Calu3 (cell line): ENCODE data around the gene CETN1. TPM values are rescaled to one million over a fixed set of nuclear protein-coding genes. Genes with fewer than 3 reads are reported as not detected.

Source experiments
- Bru-seq: library from RNA; stranded (reverse); fragments of 400-500 nt; gene quantifications from one replicate; lab custom pipeline; 2021; lab: Mats Ljungman, UMichigan
- BruChase-seq, 2 experiments: library from RNA; stranded (reverse); fragments of 400-500 nt; gene quantifications; one replicate each; lab custom pipeline; 2021; lab: Mats Ljungman, UMichigan
- BruUV-seq: library from RNA; stranded (reverse); fragments of 400-500 nt; replicated peaks from 2 replicates; lab custom pipeline; 2021; lab: Mats Ljungman, UMichigan
- CTCF ChIA-PET: fragments of 300-600 bp; sonication (Branson Sonifier 250); formaldehyde crosslinking; loops from one replicate; lab custom pipeline; 2022; ENCODE audit warnings: antibody characterized with exemption; lab: Charles Lee
- DNase-seq: peaks from one replicate; pipeline ENCODE4 v3.0.0; 2022
- H3K27ac Mint-ChIP-seq: one replicate; pipeline ENCODE4 v1.8.0; 2022; ENCODE audit warnings: mixed read lengths; ENCODE audit not compliant: unreplicated experiment
- H3K27me3 Mint-ChIP-seq: one replicate; pipeline ENCODE4 v1.8.0; 2022; ENCODE audit warnings: mixed read lengths; ENCODE audit not compliant: unreplicated experiment
- H3K36me3 Mint-ChIP-seq: one replicate; pipeline ENCODE4 v1.8.0; 2022; ENCODE audit warnings: mild to moderate bottlenecking, moderate library complexity, mixed read lengths; ENCODE audit not compliant: insufficient read depth, unreplicated experiment
- H3K4me1 Mint-ChIP-seq: one replicate; pipeline ENCODE4 v1.8.0; 2022; ENCODE audit warnings: mild to moderate bottlenecking, low read depth, mixed read lengths; ENCODE audit not compliant: unreplicated experiment
- H3K4me3 Mint-ChIP-seq: one replicate; pipeline ENCODE4 v1.8.0; 2022; ENCODE audit warnings: mild to moderate bottlenecking, low read depth, moderate library complexity, mixed read lengths; ENCODE audit not compliant: unreplicated experiment
- H3K9me3 Mint-ChIP-seq: one replicate; pipeline ENCODE4 v1.8.0; 2022; ENCODE audit warnings: low read depth, mixed read lengths; ENCODE audit not compliant: unreplicated experiment
- CTCF ChIP-seq: fragments of 200-600 bp; IDR thresholded peaks from one replicate; pipeline ENCODE4 v1.8.0; 2022; ENCODE audit warnings: antibody characterized with exemption; ENCODE audit not compliant: unreplicated experiment
- intact Hi-C: fragments of 100-400 bp; cut with micrococcal nuclease; formaldehyde crosslinking; loops from one replicate; pipeline ENCODE4 v1.10.0; 2022; ENCODE audit not compliant: unreplicated experiment
- long read RNA-seq: library from polyadenylated mRNA; stranded (forward); transcript quantifications from one replicate; pipeline ENCODE4 v2.0.0, GENCODE V29; 2022
- total RNA-seq: library from RNA; stranded (reverse); gene quantifications from 2 replicates; pipeline ENCODE4 v1.2.3, GENCODE V29; 2022

Gene CETN1
- total RNA-seq (not detected in 2 replicates), Bru-seq, nascent RNA (not detected), BruChase-seq, experiment 1, labeled RNA remaining after a 6-hour chase (not detected), BruChase-seq, experiment 2, labeled RNA remaining after a 2-hour chase (not detected)
- long read RNA-seq, result 0 reads

- Mint-ChIP-seq H3K4me1 (no peaks in the 10 kb centered on the region), H3K36me3 (peaks cover 6% of the 10 kb centered on the region), H3K27me3 (peaks cover 31% of the 10 kb centered on the region), H3K27ac (no peak within 1 kb of the TSS), H3K9me3 (no peaks in the 10 kb centered on the region), H3K4me3 (no peak within 1 kb of the TSS)
- intact Hi-C loops, result no loop called here
- no peak for TF ChIP-seq CTCF
- CTCF ChIA-PET, result no interaction called here
- DNase-seq, result no peak
- no TSS peak for BruUV-seq
Measured at GRCh38 chr18:580154-580553, at the start of gene CETN1. TSS of gene CETN1 (plus strand) at chr18:580380. CDS start at chr18:580409, 29 bp downstream.

GRCh38 chr18:532018-532417 lies 48.2 kb upstream of the CETN1 start:
- Mint-ChIP-seq H3K36me3 (no peaks in the 10 kb centered on the region), H3K27ac (no peak overlapping the region), H3K4me1 (no peaks in the 10 kb centered on the region), H3K9me3 (no peaks in the 10 kb centered on the region), H3K27me3 (no peaks in the 10 kb centered on the region), H3K4me3 (no peak overlapping the region)
- CTCF ChIA-PET, result no interaction called here
- intact Hi-C loops, result no loop called here
- DNase-seq, result peak; percentile 40
- no TSS peak for BruUV-seq
- TF ChIP-seq CTCF, result no peak

- no peaks in the 10 kb centered on the region for H3K36me3 Mint-ChIP-seq
- BruUV-seq, result no TSS peak
- no peak overlapping the region for H3K4me3 Mint-ChIP-seq
- DNase-seq, result no peak
- CTCF ChIA-PET, result no interaction called here
- intact Hi-C loops, result no loop called here
- no peaks in the 10 kb centered on the region for H3K4me1 Mint-ChIP-seq
- no peaks in the 10 kb centered on the region for H3K9me3 Mint-ChIP-seq
- H3K27me3 Mint-ChIP-seq, result no peaks in the 10 kb centered on the region
- H3K27ac Mint-ChIP-seq, result no peak overlapping the region
- TF ChIP-seq CTCF, result no peak
Measured at GRCh38 chr18:532632-533031, 47.5 kb upstream of the CETN1 start.

GRCh38 chr18:533995-534601 lies 46.1 kb upstream of the CETN1 start:
- no peak overlapping the region for H3K27ac Mint-ChIP-seq
- TF ChIP-seq CTCF, result no peak

More at GRCh38 chr18:533995-534601, 46.1 kb upstream of the CETN1 start:
- Mint-ChIP-seq H3K9me3 (no peaks in the 10 kb centered on the region), H3K4me3 (no peak overlapping the region), H3K36me3 (no peaks in the 10 kb centered on the region), H3K4me1 (no peaks in the 10 kb centered on the region), H3K27me3 (no peaks in the 10 kb centered on the region)
- BruUV-seq, result no TSS peak
- DNase-seq, result no peak
- intact Hi-C loops, result no loop called here
- CTCF ChIA-PET, result no interaction called here
